ENCODE results near the gene AKAP10. TPM values are rescaled to one million over a fixed set of nuclear protein-coding genes. Genes with fewer than 3 reads are reported as not detected.
"Not testable (repeated sequence)": the region's sequence is repeated elsewhere in the genome, so short reads cannot be mapped to it uniquely, and the experiment has no call there.

The AKAP10 gene
- total RNA-seq, 1 experiment from 2014 or later = 15.4 TPM

DNA sequence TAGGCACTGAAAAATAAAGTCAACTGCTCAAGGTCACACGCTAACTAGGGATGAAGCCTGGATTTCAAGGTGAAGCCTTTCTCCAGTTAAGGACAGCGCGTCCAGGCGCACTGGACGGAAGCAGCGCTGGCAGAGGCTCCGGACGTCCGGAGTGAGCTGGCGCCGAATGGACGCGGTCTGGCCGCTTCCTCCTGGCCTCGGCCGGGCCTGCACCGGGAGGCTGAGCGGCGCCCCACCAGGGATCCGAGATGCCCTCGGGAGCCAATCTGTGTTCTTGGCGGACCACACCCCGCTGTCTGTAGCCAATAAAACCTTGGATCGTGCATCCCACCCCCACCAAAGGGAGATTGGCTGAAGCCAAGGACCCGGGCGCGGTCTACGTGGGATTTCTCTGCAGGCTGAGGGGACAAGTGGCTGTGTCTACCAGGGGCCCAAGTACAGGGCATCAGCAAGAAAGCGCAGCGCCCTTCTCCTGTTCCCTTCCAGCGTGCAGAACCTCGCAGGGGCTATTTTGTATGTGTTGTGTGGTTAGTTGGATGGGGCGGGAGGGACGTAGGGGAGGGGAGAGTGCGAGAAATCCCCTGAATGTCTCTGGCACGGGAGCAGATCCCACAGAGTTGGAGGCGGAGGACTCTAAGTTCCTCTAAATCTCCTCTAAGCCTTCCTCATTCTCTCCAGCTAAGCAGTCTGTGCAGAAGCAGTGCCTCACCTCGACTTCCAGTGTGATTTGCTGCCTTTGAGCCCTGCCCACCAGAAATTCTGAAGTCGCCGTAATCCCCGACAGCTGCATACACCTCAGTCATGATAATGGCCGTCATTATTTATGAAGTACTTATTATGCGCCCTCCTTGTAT, 2.5 kb upstream of the AKAP10 start:
- DNase-seq (ENCODE audit: low read depth) = no peak

DNA sequence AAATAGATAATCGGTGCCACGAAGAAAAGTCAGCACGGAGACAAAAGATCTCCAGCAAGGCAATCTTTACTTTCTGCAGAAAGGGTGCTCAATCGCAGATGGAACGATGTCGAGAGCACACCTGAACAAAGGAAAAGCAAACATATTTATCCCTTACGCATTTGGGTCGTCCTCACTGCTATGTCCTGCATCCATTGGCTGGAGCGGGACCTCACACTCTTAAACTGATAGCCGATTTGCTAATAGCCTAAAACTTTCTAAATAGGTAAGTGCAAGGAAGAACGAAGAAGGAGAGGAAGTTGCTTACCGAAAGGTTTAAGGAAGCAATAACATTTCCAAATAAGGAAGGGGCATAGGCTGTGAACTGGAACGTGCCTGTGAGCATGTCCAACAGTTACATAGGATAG, 1.2 kb upstream of the AKAP10 start:
- no peak for DNase-seq (ENCODE audit: low read depth)

DNA sequence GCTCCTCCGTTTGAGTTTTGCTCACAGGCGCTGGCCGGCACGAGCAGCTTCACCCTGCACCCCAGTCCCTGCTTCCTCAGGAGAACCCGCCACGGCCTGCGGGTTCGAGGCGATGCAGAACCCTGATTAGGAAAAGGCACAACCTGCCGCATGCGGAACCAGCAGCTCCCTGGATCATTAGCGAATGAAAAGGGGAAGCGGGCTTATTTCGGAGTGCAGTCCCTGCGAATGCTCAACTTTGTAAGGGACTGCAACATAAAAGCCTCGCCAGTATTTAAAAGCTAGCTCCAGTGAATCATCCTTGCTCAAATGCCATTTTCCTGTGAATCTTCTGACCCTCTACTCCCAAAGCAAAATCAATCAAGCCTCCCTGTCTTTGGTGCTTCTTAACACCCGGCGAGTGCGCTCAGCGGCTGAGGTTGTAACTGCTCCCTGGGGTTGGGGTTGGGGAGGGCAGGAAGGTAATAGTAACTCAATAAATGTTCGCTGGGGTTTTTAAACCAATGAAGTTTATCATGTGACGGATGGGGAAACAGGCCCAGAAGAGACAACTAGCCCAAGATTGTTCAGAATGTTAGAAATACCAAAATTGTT, 678 bp upstream of the AKAP10 start:
- no peak for DNase-seq (ENCODE audit: low read depth)

DNA sequence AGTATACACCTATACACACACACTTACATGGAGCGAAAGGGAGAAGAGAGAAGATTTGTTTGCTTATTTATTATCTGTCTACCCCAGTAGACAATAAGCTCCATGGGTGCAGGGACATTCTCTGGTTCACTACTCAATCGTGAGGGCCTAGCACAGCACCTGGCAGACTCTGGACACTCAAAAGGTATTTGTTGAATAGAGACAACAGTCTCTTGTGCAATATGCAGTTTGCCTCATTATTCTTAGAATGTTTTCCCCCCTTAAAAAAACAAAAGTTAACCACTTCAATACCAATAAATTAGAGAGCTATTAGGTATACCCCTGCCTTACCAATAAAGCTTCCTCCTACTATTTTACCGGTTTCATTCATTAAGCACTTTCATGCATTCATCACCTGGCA, 2.0 kb downstream of the AKAP10 start:
- no peak for DNase-seq (ENCODE audit: low read depth)

DNA sequence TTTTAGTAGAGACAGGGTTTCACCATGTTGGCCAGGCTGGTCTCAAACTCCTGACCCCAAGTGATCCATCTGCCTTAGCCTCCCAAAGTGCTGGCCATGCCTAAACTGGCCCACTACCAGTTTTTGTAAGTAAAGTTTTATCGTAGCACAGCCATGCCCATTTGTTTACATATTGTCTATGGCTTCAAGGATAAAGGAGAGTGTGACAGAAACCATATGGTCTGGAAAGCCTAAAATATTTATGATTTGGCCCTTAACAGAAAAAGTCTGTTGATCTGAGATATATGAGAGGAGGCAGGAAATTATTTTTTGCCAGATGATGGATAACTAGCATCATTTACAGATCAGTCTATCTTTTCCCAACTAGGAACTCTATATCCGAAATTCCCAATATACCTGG, 4.5 kb downstream of the AKAP10 start:
- no peak for DNase-seq (ENCODE audit: low read depth)

DNA sequence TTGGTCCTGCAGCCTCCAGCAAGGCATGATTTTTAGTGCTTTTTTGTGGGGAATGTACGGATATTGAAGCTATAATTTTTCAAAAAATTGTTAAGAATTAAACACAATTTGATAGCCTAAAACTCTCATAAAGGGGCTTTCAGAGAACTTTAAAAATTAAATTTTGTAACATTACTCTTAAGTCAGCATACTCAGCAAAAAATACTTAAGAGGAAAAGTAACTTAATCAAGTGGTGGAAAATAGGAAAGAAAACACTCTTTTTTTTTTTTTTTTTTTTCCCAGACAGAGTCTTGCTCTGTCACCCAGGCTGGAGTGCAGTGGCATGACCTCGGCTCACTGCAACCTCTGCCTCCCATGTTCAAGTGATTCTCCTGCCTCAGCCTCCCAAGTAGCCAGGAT, 14.7 kb downstream of the AKAP10 start:
- DNase-seq (ENCODE audit: low read depth) = not testable (repeated sequence)

DNA sequence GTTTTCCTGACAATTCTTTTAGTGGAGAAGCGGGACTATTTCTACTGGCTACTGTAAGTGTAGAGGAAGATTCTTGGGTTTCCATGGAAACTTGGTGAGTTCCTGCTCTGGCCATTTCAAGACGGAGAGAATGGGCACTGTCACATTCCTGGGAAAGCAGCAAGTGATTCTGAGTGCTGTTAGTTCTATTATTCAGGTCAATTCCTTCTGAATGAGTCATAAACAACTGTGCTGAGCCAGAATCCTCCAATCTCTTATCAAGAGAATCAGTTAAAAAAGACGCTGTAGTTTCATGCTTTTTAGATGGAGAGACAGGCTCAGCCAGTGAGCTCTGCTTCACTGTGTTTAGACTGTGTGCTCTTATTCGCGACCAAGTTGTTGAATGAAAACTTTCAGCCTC, 19.6 kb downstream of the AKAP10 start:
- DNase-seq (ENCODE audit: low read depth) = peak; percentile 96

DNA sequence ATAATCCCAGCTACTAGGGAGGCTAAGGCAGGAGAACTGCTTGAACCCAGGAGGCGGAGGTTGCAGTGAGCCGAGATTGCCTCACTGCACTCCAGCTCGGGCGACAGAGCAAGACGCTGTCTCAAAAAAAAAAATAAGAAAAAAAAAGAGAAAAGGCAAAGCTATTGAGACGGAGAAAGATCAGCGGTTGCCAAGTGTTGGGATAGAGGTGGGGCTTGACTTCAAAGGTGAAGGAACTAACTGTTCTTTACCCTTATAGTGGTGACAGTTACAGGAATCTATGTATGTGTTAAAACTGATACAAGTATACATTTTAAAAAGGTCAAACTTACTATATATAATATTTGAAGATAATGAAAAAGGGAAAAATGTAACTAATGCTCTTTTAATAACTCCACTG, 22.5 kb downstream of the AKAP10 start:
- DNase-seq (ENCODE audit: low read depth) = no peak

DNA sequence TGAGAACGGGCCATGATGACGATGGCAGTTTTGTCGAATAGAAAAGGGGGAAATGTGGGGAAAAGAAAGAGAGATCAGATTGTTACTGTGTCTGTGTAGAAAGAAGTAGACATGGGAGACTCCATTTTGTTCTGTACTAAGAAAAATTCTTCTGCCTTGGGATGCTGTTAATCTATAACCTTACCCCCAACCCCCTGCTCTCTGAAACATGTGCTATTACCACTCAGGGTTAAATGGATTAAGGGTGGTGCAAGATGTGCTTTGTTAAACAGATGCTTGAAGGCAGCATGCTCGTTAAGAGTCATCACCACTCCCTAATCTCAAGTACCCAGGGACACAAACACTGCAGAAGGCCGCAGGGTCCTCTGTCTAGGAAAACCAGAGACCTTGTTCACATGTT, 26.2 kb downstream of the AKAP10 start:
- not testable (repeated sequence) for DNase-seq (ENCODE audit: low read depth)

DNA sequence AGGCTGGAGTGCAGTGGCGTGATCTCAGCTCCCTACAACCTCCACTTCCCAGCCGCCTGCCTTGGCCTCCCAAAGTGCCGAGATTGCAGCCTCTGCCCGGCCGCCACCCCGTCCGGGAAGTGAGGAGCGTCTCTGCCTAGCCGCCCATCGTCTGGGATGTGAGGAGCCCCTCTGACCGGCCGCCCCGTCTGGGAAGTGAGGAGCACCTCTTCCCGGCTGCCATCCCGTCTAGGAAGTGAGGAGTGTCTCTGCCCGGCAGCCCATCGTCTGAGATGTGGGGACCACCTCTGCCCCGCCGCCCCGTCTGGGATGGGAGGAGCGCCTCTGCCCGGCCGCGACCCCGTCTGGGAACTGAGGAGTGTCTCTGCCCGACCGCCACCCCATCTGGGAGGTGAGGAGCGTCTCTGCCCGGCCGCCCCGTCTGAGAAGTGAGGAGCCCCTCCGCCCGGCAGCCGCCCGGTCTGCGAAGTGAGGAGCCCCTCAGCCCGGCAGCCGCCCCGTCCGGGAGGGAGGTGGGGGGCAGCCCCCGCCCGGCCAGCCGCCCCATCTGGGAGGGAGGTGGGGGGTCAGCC, 26.9 kb downstream of the AKAP10 start:
- DNase-seq (ENCODE audit: low read depth) = not testable (repeated sequence)

DNA sequence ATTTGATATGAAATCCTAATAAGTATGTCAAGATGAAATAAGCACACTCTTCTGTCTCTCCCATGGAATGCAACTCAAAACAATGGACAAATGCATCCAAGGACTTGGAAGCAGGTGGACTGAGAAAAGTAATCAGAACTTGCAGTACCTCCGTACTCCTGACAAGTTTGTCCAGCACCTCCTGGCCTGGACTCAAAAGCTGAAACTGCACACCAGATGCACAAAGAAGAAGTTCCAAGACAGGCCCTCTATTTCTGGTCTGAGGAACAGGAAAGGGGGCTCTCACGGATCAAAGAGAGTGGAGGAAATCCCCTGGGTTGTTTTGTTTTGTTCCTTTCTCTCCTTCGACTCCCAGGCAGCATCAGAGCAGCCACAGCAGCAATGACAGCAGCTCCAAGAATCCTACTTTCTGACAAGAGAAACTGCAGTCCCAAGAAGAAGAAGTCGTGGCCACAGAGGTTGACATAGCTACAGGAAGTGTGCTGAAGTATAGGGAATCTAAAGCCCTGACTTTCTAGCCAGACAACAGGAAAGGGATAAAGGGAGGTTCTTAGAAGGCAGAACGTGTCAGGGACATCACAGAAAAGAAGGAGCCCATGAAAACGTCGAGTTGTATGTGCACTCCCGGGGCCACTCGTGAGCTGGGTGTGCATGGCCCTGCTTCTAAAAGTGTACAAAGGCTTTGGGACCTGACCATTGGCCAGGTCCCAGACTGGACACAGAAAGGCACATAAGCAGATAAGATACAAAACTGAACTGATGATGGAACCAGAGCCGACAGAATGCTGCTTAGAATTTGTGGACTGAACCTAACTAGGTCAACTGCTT, 29.3 kb downstream of the AKAP10 start:
- DNase-seq (ENCODE audit: low read depth) = no peak

DNA sequence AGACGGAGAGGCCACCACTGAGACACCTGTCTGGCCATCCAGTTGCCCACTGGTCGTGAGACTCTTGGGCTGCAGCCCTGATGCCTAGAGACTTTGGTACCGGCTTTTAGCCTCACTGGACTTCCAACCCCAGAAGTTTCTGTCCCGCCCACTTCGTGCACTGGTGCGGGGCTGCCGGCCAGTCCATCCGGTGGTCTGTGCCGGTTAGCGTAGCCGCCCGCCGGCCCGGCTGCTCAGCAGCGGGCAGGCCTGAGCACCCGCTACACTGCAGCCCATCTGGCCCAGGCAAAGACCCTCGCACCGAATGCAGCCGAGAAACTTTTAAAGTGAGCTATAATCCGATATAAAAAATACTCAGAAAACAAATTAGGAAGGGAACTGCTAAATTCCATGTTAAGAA, 30.7 kb downstream of the AKAP10 start:
- no peak for DNase-seq (ENCODE audit: low read depth)

DNA sequence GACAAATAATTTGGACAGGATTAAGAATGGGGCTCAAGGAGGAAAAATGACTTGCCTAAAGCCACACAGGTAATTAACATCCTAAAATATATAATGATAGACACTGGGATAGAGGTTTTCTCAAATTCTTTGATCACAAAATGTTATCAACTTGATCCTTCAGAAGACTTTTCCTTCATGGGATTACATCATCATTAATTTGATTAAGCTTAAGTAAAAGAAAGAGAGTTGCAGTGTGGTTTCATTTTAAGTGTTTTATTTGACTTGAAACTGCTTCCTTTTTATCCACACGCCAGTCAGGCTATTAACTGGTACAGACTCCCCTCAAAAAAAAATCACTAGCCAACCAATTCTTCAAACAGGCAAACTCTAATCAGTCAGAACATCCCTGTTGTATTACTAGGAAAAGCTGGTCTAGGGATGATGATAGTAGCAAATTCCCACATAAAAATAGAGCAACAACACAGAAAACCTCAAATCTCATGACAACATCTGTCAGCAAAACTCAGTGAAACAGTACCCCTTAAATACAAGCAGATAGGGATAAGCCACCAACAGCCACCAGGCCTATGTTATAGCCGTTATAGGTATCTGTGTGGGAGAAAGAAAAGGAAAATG, 32.5 kb downstream of the AKAP10 start:
- DNase-seq (ENCODE audit: low read depth) = no peak

DNA sequence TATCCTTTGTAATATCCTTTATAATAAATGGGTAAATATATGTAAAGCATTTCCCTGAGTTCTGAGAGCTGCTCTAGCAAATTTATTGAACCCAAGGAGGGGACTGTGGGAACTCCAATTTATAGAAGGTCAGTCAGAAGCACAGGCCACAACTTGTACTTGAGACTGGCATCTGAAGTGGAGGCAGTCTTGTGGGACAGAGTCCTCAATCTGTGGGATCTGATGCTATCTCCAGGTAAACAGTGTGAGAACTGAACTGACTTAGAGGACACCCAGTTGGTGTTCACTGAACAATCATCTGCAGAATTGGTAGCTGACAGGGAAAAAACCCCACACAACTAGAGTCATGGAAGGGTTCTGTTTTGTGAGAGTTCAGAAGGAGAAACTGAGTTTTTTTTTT, 34.0 kb downstream of the AKAP10 start:
- DNase-seq (ENCODE audit: low read depth) = no peak

DNA sequence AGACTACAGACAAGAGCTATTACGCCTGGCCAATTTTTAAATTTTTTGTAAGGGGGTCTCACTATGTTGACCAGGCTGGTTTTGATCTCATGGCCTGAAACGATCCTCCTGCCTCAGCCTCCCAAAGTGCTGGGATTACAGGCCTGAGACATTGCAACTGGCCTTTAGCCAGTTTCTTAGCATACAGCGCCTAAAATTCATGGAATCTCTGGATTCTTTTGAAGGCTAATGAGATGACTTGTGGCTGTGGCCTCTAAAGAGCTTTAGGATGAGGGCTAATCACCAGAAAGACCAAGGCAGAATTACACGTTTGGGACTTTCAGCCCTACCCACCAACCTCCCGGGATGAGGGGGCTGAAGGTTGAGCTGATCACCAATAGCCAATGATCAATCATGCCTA, 34.6 kb downstream of the AKAP10 start:
- DNase-seq (ENCODE audit: low read depth) = no peak

DNA sequence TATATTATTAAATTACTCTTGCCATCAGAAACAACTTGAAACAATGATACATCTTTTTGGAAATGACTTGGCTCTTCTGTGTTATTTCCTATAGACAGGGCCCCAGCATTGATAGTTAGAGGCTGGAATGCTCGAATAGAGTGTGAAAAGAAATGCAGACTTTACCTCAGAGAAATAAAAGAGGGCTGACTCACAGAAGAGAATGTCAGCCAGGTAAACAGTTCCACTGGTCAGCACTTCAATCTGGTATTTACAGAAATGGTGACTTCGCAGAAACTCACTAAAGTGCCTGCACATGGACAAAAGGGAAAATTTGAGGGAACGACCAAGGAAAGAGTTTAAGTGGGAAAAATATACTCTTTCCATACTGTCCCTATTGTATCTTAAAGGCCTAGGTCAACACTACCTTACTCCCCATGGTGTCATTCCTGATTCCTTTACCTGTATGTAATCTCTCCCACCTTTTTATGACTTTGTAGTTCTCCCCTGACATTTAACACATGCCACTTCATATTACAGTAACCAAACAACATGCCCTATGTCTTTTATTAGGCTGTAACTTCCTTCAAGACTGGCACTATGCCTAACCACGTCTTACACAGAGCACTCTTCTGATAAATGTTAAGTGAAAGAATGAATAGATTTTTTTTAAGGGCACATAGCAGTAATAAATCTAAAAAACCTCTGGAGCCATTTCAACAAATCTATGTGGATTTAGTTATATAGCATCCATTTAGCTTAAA, 36.7 kb downstream of the AKAP10 start:
- peak; percentile 11 for DNase-seq (ENCODE audit: low read depth)

DNA sequence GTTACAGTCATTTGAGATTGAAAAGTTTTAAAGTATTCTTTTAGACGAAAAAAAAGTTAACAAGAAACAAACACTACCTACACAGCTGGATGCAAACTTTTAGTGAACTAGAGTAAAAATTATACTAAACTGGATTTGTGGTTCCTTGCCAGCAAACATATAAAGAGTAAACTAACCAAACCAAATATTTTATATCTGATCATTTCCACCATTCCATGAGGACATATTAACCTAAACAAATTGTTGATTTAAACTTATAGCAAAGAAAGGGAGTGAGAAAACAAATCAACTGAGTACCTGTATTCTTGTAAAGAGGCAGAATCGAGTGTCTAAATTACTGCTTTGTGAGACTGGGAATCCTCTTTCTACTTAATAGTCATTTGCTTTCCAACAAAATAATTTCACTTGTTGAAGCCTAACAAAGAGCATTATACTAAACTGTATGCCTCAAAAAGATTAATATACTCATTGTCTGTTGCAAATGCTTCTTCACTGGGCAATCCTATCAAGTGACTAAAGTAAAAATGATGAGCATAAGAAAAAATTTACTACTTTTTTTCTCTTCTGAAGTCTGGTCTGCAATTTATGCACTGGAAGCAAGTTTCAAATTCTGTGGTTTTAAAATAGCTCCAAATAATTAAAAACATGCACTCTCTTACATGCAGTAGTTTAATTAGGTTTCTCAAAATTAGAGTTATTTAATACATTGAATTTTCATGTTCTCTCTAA, 37.5 kb downstream of the AKAP10 start:
- no peak for DNase-seq (ENCODE audit: low read depth)

DNA sequence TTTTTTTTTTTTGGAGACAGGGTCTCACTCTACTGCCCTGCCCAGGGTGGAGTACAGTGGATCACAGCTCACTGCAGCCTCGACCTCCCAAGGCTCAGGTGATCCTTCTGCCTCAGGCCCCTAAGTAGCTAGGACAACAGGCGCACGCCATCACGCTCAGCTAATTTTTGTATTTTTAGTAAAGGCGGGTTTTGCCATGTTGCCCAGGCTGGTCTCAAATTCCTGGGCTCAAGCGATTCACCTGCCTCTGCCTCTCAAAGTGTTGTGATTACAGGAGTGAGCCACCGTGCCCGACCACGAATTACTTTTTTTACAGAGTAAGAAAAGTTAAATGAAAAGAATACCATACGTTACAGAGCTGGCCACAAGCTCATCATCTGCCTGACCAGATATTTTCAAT, 38.9 kb downstream of the AKAP10 start:
- no peak for DNase-seq (ENCODE audit: low read depth)

DNA sequence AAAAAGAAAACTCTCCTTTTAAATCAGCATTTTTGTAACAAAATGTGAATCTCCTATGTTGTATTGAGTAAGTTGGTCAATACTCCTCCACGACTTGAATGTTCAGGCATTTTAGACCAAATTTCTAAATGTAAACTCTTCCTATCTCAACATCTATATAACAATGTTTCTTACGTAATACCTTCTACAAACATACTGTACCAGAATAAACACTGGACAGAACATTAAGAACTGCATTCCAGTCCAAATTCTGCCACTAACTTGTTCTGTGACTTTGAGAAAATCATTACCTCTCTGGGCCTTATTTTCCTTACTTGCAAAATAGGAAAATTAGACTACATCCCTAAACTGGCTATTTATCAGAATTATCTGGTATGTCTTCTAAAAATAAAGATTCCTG, 40.1 kb downstream of the AKAP10 start:
- no peak for DNase-seq (ENCODE audit: low read depth)

DNA sequence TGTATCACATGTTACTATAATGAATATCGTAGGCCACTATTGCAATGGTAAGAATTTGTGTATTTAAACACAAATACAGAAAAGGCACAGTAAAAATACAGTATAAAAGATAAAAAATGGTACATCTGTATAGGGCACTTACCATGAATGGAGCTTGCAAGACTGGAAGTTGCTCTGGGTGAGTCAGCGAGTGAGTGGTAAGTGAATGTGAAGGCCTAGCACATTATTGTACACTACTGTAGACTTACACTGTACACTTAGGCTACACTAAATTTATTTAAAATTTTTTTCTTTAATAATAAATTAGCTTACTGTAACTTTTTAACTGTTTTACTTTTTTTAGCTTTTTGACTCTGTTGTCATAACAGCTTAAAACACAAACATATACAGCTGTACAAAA, 42.5 kb downstream of the AKAP10 start:
- no peak for DNase-seq (ENCODE audit: low read depth)

Measured in HT1080 (cell line).